ENCODE measurements around the gene KRTAP13-1. TPM values are rescaled to one million over a fixed set of nuclear protein-coding genes. Genes with fewer than 3 reads are reported as not detected.

Gene KRTAP13-1
- polyA plus RNA-seq, 3 donors, result not detected

DNA sequence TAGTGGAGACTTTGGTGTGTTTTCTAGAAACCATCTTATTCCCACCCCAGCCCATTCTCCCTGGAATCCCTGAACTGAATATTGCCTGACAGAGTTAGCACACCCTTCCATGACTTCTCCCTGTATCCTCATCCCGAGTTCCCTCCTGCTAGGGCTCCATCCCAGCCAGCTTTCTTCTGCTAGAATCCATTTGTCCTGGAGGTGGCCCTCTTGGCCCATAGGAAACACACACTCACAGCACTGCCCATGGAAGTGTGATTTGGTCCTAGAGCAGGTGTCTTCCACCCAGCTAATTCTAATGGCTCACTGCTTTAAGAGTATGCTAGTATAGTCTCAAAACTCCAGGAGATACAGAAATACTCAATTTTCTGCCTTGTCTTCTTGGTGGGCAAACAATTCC, 48.4 kb downstream of the KRTAP13-1 start:
- H3K27ac ChIP-seq (ENCODE audit: low read depth, low read length), result no peak overlapping the region

More for the DNA sequence above, 48.4 kb downstream of the KRTAP13-1 start:
- WGBS, 3 donors, result 33 to 62% (median 56%) methylated on average over 1 of the region's 1 CpG

Other genes starting within 250 kb of the KRTAP13-1 start
- gene CLDN17, start 229.2 kb upstream of the KRTAP13-1 start, polyA plus RNA-seq, result not detected
- gene CLDN8, start 179.9 kb upstream of the KRTAP13-1 start, polyA plus RNA-seq, result under 1 TPM in 1 of 3 donors, not detected in 2; 0.12 TPM
- not detected for gene KRTAP24-1, start 113.1 kb upstream of the KRTAP13-1 start, polyA plus RNA-seq
- gene KRTAP25-1, start 106.5 kb upstream of the KRTAP13-1 start, polyA plus RNA-seq, result not detected
- gene KRTAP26-1, start 75.7 kb upstream of the KRTAP13-1 start, polyA plus RNA-seq, result not detected
- gene KRTAP27-1, start 58.3 kb upstream of the KRTAP13-1 start, polyA plus RNA-seq, result not detected
- gene KRTAP23-1, start 47.4 kb upstream of the KRTAP13-1 start, polyA plus RNA-seq, result not detected
- gene KRTAP13-2, start 23.8 kb upstream of the KRTAP13-1 start, polyA plus RNA-seq, result not detected
- gene KRTAP13-3, start 29.9 kb downstream of the KRTAP13-1 start, polyA plus RNA-seq, result not detected
- not detected for gene KRTAP13-4, start 34.2 kb downstream of the KRTAP13-1 start, polyA plus RNA-seq
- gene KRTAP15-1, start 44.2 kb downstream of the KRTAP13-1 start, polyA plus RNA-seq, result not detected
- gene KRTAP19-1, start 84.3 kb downstream of the KRTAP13-1 start, polyA plus RNA-seq, result not detected
- not detected for gene KRTAP19-2, start 91.4 kb downstream of the KRTAP13-1 start, polyA plus RNA-seq
- gene KRTAP19-3, start 96.0 kb downstream of the KRTAP13-1 start, polyA plus RNA-seq, result not detected
- not detected for gene KRTAP19-4, start 101.1 kb downstream of the KRTAP13-1 start, polyA plus RNA-seq
- not detected for gene KRTAP19-5, start 106.1 kb downstream of the KRTAP13-1 start, polyA plus RNA-seq
- gene KRTAP19-6, start 145.8 kb downstream of the KRTAP13-1 start, polyA plus RNA-seq, result not detected
- not detected for gene KRTAP19-7, start 165.3 kb downstream of the KRTAP13-1 start, polyA plus RNA-seq
- gene KRTAP22-2, start 194.4 kb downstream of the KRTAP13-1 start, polyA plus RNA-seq, result not detected
- gene KRTAP6-3, start 196.4 kb downstream of the KRTAP13-1 start, polyA plus RNA-seq, result not detected
- gene KRTAP6-2, start 202.9 kb downstream of the KRTAP13-1 start, polyA plus RNA-seq, result not detected
- not detected for gene KRTAP22-1, start 205.1 kb downstream of the KRTAP13-1 start, polyA plus RNA-seq
- not detected for gene KRTAP6-1, start 217.9 kb downstream of the KRTAP13-1 start, polyA plus RNA-seq
- gene KRTAP20-1, start 220.4 kb downstream of the KRTAP13-1 start, polyA plus RNA-seq, result not detected
- gene KRTAP20-4, start 224.6 kb downstream of the KRTAP13-1 start, polyA plus RNA-seq, result not detected
- gene KRTAP20-2, start 239.2 kb downstream of the KRTAP13-1 start, polyA plus RNA-seq, result not detected
- not detected for gene KRTAP20-3, start 246.8 kb downstream of the KRTAP13-1 start, polyA plus RNA-seq

Data from adipose tissue (tissue), 3 donors.